Activated T-cell treated with anti-CD3 and anti-CD28 coated beads, Interleukin-2, amount 50 U/mL, for 4 hours (primary cell): ENCODE results near the gene MS4A7. TPM values are rescaled to one million over a fixed set of nuclear protein-coding genes. Genes with fewer than 3 reads are reported as not detected.

ENCODE experiments used
- total RNA-seq, 3 donors: library from RNA; stranded (reverse); gene quantifications; one replicate each; pipeline ENCODE4 v1.2.1, GENCODE V29; 2021

The MS4A7 gene
- total RNA-seq, 3 donors from 2014 or later = 0.14 to 0.45 TPM; not detected in 1

Other genes with a start within 250 kb of the MS4A7 start
- not detected for gene MS4A6A, start 195.4 kb upstream of the MS4A7 start, total RNA-seq
- not detected for gene MS4A4E, start 135.4 kb upstream of the MS4A7 start, total RNA-seq
- not detected for gene MS4A4A, start 97.9 kb upstream of the MS4A7 start, total RNA-seq
- not detected for gene MS4A6E, start 51.3 kb upstream of the MS4A7 start, total RNA-seq
- not detected for gene MS4A14, start 17.9 kb downstream of the MS4A7 start, total RNA-seq
- not detected for gene MS4A5, start 51.0 kb downstream of the MS4A7 start, total RNA-seq
- 1 to 10 TPM in 2 of 3 donors, under 1 TPM in 1; 0.94 to 5.5 (median 1.4) TPM for gene MS4A1, start 77.3 kb downstream of the MS4A7 start, total RNA-seq
- gene MS4A12, start 114.2 kb downstream of the MS4A7 start, total RNA-seq = not detected
- gene MS4A13, start 136.9 kb downstream of the MS4A7 start, total RNA-seq = not detected